Tibial artery (tissue), 4 donors: Measurements from ENCODE around the gene CACNA1B.

ENCODE experiments used
- DNase-seq, 2 donors: peaks; one replicate each; pipeline ENCODE4 v3.0.0-alpha.2; 2019
- H3K27ac ChIP-seq, 2 donors: fragments of 200-600 bp; sonication (generic) in 1 of 2; 1 replicate in 1 of 2; 2 replicates in 1 of 2; pipeline ENCODE4 v1.5.1; 2018 to 2019; ENCODE audit warnings: mild to moderate bottlenecking in 1 of 2
- H3K27me3 ChIP-seq, 2 donors: fragments of 200-600 bp; sonication (generic) in 1 of 2; one replicate each; pipeline versions ENCODE4 v1.5.1 to v1.6.0; 2016 to 2019
- H3K36me3 ChIP-seq, 3 donors: fragments of 200-600 bp; sonication (generic) in 2 of 3; one replicate each; pipeline ENCODE4 v1.5.1; 2016 to 2019; ENCODE audit warnings: mild to moderate bottlenecking in 2 of 3
- H3K4me1 ChIP-seq, 4 donors: fragments of 200-600 bp; sonication (generic) in 2 of 4; 1 replicate in 3 of 4; 2 replicates in 1 of 4; pipeline ENCODE4 v1.5.1; 2016 to 2019
- H3K4me3 ChIP-seq, 2 donors: fragments of 200-600 bp; sonication (generic) in 1 of 2; 1 replicate in 1 of 2; 2 replicates in 1 of 2; pipeline ENCODE4 v1.5.1; 2018 to 2019; ENCODE audit warnings: mild to moderate bottlenecking in 2 of 2
- H3K9me3 ChIP-seq, 3 donors: fragments of 200-600 bp; sonication (generic) in 1 of 3; one replicate each; pipeline ENCODE4 v1.5.1; 2016 to 2019
- CTCF ChIP-seq, 2 experiments: fragments of 200-600 bp in 1 of 2; fragments of 450-650 bp in 1 of 2; IDR thresholded peaks; one replicate each; pipeline ENCODE4 v1.5.1; 2017 to 2019; ENCODE audit warnings: antibody characterized with exemption in 2 of 2, mild to moderate bottlenecking in 1 of 2, moderate library complexity in 1 of 2
- intact Hi-C: fragments of 100-400 bp; cut with DNase I; formaldehyde crosslinking; loops from one replicate; pipeline ENCODE4 v1.15.0; 2023; ENCODE audit warnings: low total_unique reads

Gene CACNA1B

GRCh38 chr9:138049085-138049778 is 171.7 kb downstream of the CACNA1B start:
- DNase-seq = peak in 1 of 2 donors; percentile 56
- Histone ChIP-seq H3K4me1 (no peaks in the 10 kb centered on the region), H3K9me3 (no peaks in the 10 kb centered on the region), H3K27ac (no peak overlapping the region), H3K27me3 (peaks cover 0 to 22% of the 10 kb centered on the region in 2 donors), H3K36me3 (no peaks in the 10 kb centered on the region), H3K4me3 (no peak overlapping the region)
- no peak for TF ChIP-seq CTCF (IDR thresholded peaks at IDR 0.05)
- intact Hi-C loops = no loop called here

- no peaks in the 10 kb centered on the region for H3K4me1 ChIP-seq
- H3K27me3 ChIP-seq = peaks cover 0 to 19% of the 10 kb centered on the region in 2 donors
- intact Hi-C loops = no loop called here
- DNase-seq = peak in 1 of 2 donors; percentile 57
- H3K9me3 ChIP-seq = no peaks in the 10 kb centered on the region
- no peak overlapping the region for H3K27ac ChIP-seq
- H3K36me3 ChIP-seq = no peaks in the 10 kb centered on the region
- TF ChIP-seq CTCF (IDR thresholded peaks at IDR 0.05) = no peak
- no peak overlapping the region for H3K4me3 ChIP-seq
Observed at GRCh38 chr9:138049779-138050471, 172.3 kb downstream of the CACNA1B start.

- no peak overlapping the region for H3K27ac ChIP-seq
- intact Hi-C loops = no loop called here
- H3K27me3 ChIP-seq = peaks cover 0 to 16% of the 10 kb centered on the region in 2 donors
- no peak for TF ChIP-seq CTCF (IDR thresholded peaks at IDR 0.05)
- no peaks in the 10 kb centered on the region for H3K9me3 ChIP-seq
- DNase-seq = peak in 1 of 2 donors; percentile 40
- no peaks in the 10 kb centered on the region for H3K36me3 ChIP-seq
- no peak overlapping the region for H3K4me3 ChIP-seq
- H3K4me1 ChIP-seq = no peaks in the 10 kb centered on the region
Observed at GRCh38 chr9:138050472-138051330, 173.1 kb downstream of the CACNA1B start.

- peak in 1 of 2 donors; percentile 44 for DNase-seq
- no peak for TF ChIP-seq CTCF (IDR thresholded peaks at IDR 0.05)
Observed at GRCh38 chr9:138051586-138052321, 174.2 kb downstream of the CACNA1B start.

GRCh38 chr9:138052322-138052615 is 174.7 kb downstream of the CACNA1B start:
- no peak overlapping the region for H3K27ac ChIP-seq
- DNase-seq = peak in 1 of 2 donors; percentile 49
- H3K9me3 ChIP-seq = no peaks in the 10 kb centered on the region
- no peaks in the 10 kb centered on the region for H3K4me1 ChIP-seq
- TF ChIP-seq CTCF (IDR thresholded peaks at IDR 0.05) = no peak
- intact Hi-C loops = no loop called here
- H3K27me3 ChIP-seq = peaks cover 0 to 13% of the 10 kb centered on the region in 2 donors
- H3K4me3 ChIP-seq = no peak overlapping the region
- H3K36me3 ChIP-seq = no peaks in the 10 kb centered on the region

More at GRCh38 chr9:138051586-138052321, 174.2 kb downstream of the CACNA1B start:
- Histone ChIP-seq H3K27me3 (peaks cover 0 to 13% of the 10 kb centered on the region in 2 donors), H3K27ac (no peak overlapping the region), H3K4me1 (no peaks in the 10 kb centered on the region), H3K4me3 (no peak overlapping the region), H3K36me3 (no peaks in the 10 kb centered on the region), H3K9me3 (no peaks in the 10 kb centered on the region)
- intact Hi-C loops = no loop called here
